ENCODE measurements around the gene MAP3K21. TPM values are rescaled to one million over a fixed set of nuclear protein-coding genes. Genes with fewer than 3 reads are reported as not detected.

MAP3K21 gene
- total RNA-seq, 1 donor from 2014 or later: 4.7 TPM

DNA sequence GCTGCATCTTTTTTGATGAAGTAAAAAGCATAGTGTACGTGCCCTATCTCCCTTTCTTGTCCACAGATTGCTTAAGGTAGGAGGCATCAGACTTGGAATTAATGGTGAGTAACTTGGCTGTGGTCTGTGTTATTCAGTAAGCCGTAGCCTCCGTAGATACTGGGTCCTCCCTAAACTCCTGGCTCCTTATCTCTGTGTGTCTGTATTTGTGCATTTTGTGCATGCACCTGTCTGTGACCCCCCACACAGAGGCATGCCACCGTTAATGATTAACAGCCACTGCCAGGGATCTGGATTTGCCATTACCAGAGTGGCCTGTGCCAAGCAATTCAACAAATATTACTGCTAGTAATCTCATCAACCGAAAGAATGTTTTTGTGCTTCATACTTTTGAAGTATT is 31.9 kb downstream of the MAP3K21 start:
- DNase-seq (ENCODE audit: low spot score): no peak

DNA sequence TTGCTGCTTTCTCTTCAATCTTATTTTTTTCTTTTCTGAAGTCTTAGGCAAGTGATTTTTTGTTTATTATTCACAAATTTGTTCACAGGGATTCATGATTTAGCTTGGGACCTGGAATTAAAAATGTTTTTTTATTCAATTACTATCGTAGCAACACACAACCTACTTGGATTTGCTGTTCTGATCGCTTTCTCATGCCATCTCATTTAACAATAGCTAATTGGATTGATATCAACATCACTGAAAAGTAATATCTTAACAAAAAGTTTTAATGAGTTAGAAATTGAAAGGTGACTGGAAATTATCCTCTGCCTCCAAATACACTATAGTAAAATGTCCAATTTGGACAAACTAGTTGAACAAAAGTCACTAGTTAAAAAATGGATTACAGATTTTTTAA is 32.4 kb downstream of the MAP3K21 start:
- DNase-seq (ENCODE audit: low spot score): no peak

DNA sequence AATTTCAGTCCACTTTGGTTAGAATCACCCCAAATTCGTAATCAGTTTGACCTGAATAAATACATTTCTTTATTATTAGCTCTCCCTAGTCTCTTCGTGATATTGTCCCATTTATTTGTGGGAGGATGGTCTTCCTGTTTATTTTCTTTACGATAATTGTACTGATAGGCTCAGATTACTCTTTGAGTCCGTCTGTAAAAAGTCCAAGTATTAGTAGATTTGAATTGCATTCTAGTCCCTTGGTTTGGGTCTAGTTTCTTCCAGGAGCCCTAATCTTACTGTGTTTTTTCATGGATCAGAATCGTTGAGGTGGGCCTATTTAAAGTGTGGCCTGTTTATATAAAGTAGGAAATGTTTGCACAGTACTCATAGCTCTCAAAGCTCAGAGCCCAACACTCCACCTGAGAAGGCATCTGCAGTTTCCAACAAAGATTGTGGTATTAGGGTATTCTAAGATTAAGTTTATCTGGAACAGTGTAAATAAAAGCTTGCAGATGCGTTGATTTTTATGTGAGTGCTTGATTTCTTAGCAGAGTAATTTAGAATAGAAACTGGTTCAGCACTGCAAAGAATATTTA is 33.1 kb downstream of the MAP3K21 start:
- DNase-seq (ENCODE audit: low spot score): no peak

DNA sequence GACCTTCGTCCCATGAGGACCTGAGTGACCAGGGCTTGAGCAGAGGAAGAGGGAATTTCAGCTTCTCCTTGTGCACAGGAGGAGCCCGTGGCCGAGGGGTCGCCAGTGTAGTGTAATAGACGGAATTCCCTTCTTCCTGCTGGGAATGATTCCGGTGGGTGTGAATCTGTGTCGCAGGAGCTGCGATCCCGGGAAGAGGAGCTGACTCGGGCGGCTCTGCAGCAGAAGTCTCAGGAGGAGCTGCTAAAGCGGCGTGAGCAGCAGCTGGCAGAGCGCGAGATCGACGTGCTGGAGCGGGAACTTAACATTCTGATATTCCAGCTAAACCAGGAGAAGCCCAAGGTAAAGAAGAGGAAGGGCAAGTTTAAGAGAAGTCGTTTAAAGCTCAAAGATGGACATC is 34.4 kb downstream of the MAP3K21 start:
- no peak for DNase-seq (ENCODE audit: low spot score)

DNA sequence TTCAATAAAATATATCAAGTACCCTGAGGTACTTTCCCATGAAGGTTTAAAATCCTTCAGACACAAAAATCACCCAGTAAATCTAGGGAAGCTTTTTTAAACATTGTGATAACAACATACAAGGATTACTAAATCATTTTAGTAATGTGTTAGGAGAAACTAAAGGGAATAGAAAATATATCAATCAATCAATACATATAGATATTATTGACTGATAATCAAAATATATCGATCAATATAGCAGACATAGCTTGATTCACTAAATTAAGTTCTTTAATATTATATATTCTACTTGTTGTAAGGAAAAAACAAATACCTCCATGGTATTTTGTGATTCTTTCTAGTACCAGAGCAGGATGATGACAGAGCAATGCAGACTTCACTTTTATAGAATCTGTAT is 35.2 kb downstream of the MAP3K21 start:
- DNase-seq (ENCODE audit: low spot score): no peak

DNA sequence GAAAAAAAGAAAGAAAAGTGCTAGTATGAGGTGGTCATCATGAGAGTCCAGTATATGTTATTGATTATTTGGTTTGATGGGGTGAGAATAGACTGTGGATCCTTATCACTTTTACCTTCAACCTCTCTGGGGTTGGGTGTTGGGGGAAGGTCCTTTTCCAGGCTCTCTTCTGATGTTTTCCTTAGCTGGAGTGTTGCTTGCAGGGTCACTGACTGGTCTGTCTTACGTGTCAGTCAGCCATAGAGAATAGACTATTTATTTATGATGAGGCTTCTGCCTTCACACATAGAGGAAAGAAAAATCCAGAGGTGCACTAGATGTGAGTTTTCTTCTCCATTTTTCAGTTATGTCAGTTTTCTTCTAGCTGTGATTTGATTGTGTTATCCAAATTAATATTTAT is 36.5 kb downstream of the MAP3K21 start:
- no peak for DNase-seq (ENCODE audit: low spot score)

DNA sequence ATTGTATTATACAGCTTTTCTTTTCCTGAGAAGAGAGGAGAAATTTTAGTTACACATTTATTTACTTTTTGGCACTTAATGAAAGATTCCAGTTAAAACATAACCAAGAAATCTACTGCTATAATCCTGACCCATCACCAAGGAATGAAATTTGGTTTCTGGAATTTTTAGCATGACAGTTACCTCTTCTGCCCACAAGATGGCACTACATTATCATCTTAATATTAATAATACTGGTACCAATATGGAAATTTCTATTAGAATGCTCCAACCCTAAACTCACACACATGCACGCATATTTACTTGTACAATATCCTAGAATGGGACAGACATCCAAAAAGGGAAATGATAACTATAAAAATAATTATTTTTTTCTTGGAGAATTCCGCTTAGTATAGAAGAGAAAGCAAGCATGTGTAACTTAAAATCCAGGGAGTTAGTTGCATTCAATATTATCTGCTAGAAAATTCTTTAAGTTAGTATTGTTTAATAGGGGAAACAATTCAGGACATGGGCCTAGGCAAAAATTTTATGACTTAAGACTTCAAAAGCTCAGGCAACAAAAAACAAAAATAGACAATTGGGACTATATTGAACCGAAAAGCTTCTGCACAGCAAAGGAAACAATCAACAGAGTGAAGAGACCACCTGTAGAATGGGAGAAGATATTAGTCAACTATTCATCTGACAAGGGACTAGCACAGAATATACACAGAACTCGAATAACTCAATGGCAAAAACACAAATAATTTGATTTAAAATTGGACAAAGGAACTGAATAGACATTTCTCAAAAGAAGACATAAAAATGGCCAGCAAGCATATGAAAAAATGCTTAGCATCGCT is 37.4 kb downstream of the MAP3K21 start:
- no peak for DNase-seq (ENCODE audit: low spot score)

DNA sequence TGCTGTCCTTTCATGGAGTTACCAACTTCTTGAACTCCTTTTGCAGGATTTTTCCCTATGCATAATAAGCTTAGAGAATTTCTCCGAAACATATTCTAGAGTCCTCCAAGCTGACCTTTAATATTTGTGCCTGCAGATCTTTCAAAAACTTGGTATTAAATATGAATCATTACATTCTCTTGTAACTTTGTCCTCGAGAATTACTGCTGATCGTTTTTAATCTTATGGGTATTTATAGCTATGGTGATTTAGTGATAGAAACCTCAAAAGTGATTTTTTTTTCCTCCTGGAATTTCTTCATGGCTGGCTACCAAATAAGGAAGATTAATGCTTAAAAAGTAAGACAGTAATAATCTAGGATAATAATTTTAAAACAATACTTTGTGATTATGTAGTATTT is 39.1 kb downstream of the MAP3K21 start:
- DNase-seq (ENCODE audit: low spot score): no peak

DNA sequence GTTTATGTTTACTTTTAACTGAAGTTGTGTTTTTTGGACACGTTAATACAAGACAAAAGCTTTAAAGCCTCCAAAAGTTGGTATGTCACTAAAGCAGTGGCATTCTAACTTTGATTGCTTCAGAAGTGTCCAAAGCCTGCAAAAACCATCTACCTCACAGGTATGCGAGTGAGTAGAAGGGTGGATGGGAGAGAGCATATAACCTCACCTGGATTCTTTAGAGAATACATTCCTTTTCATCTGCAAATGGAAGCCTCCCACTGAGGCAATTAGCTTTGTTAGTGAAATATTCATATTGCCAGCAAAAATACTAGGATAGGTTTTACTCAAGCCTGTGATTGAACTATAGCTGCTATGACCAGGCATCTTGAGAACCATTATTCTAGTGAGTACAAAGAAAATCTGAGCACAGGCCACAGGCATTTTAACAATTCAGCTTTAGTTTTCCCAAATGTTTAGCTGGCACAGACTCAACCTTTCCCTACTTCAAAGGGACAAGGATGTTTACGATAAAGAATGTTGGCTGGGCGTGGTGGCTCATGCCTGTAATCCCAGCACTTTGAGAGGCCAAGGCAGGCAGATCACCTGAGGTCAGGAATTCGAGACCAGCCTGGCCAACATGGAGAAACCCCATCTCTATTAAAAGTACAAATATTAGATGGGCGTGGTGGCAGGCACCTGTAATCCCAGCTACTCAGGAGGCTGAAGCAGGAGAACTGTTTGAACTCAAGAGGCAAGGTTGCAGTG is 39.7 kb downstream of the MAP3K21 start:
- DNase-seq (ENCODE audit: low spot score): no peak

DNA sequence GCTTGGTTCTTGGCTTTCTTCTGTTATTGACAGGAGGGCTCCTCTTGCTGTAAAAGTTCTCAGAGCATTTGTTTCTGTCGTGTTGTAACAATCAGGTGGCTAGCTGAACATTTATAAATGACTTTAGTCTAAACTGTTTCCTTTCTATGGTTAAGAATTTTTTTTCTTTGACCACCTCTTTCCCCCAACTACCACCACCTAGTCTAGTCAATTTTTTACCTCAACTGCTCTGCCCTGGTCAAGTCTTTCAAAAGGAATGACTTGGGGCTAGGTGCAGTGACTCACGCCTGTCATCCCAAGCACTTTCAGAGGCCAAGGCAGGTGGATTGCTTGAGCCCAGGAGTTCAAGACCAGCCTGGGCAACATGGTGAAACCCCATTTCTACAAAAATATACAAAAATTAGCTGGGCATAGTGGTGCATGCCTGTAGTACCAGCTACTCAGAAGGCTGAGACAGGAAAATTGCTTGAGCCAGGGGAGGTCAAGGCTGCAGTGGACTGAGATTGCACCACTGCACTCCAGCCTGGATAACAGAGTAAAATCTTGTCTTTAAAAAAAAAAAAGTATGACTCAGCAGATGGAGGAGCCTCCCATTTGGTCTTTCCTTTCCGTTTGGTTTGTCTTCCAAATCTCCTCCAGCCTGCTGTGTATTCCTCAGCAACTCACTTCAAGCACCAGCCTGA is 40.7 kb downstream of the MAP3K21 start:
- DNase-seq (ENCODE audit: low spot score): no peak

DNA sequence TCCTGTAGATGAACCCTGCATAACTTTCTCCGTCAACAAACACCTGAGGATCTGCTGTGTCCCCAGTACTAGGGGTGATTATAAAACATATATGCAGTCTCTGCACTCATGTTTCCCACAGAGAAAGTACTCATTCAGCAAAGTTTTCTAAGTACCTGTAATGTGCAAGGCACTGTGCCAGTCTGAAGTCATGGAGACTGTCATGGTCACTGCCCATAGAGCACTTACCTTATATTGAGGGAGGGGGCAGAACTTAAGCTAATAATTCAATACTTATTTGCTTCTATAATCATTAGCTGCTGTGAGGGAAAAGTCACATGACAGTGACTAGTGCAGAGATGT is 41.2 kb downstream of the MAP3K21 start:
- DNase-seq (ENCODE audit: low spot score): no peak

DNA sequence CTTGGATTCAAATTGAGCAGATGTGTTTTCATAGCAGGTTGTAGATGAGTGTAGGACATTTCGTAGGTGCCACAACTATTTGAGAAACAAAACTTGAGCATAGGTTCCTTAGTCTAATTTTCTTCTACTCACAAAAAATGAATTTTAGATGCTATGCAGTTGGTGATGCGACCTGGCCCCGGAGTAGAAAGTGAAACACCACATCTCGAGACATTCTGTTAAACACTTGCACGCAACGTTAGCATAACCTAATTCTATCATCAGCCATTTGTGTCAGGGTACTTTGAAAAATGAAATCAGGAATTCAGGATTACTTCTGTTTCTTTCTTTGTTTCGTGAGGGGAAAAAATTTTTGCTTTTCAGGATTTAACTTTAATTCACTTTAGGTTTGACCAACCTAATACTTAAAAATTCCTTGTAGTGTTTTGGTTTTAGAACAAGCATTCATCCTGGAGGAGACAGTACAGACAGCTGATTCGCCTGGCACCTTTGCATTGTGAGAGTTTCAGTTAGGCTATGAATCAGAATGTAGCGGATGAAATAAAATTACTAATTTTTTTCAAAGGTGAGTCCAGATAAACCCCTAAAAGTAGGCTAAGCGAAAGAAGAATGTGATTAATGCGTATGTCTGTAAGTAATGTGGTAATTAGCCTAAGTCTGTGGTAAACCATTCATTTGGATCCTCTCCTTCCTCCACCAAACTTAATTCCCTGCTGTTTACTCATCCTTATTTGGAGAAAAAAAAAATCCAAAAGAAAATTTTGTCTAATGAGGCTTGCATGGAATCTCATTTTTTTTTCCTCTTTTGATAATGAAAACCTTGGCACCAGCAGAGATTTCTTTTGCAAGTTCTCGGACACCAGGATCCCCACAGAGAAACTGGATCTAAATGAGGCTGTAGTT is 44.9 kb downstream of the MAP3K21 start:
- DNase-seq (ENCODE audit: low spot score): no peak

DNA sequence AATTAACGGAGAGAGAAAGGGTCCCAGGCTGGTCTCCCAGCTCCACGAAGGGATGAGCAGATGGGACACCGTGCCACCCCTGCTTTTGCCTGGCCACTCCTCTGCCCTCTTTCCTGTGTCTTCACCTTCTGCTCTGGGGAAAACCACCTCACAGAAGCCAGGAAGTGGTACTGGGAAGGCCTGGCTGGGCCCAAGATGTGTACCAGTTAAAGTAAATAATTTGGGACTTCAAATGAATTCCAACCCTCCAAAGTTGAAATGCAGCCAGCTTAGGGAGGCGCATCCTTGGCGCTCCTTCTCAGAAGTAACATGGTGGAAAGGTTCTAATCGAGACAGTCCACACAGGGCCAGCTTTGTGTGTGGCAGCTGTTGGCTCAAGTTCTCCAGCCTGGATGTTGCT is 45.7 kb downstream of the MAP3K21 start:
- no peak for DNase-seq (ENCODE audit: low spot score)

DNA sequence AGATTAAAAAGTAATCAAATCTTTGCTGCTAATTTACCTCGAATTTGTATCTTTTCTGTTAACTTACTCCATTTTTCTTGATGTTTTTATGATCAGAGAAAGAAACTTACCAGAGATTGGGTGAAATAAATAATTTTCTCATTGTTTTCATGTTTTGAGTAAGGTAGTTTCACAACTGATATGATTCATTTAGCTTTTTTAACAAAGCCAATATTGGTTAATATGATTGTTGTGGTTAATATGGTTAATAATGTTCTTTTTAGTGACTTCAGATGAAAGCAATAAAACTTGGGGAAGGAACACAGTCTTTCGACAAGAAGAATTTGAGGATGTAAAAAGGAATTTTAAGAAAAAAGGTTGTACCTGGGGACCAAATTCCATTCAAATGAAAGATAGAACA is 48.1 kb downstream of the MAP3K21 start:
- DNase-seq (ENCODE audit: low spot score): no peak

DNA sequence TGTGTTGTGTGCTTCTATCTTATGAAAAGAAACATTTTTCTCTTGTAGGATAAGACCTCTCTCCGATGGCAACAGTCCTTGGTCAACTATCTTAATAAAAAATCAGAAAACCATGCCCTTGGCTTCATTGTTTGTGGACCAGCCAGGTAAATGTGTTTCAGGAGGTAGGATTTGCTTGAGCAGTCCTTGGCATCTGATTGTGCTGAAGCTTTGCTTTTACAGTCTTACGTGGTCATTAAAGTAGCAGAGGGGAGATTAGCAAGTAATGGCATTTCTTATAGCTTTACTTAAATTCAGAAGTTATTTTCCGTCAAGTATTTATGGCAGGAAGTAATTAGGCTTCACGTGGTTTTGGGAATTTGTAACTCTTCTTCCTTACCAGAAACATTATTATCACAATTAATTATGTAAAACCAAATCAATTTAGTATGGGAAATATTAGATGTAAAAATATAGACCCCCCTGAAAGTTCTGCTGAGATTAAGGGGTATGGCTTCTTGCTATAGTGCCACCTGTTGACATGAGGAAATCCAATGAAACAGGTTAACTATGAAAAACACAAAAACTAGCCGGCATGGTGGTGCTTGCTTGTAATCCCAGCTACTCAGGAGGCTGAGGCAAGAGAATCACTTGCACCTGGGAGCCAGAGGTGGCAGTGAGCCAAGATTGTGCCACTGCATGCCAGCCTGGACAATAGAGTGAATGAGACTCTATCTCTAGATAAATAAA is 49.0 kb downstream of the MAP3K21 start:
- no peak for DNase-seq (ENCODE audit: low spot score)

DNA sequence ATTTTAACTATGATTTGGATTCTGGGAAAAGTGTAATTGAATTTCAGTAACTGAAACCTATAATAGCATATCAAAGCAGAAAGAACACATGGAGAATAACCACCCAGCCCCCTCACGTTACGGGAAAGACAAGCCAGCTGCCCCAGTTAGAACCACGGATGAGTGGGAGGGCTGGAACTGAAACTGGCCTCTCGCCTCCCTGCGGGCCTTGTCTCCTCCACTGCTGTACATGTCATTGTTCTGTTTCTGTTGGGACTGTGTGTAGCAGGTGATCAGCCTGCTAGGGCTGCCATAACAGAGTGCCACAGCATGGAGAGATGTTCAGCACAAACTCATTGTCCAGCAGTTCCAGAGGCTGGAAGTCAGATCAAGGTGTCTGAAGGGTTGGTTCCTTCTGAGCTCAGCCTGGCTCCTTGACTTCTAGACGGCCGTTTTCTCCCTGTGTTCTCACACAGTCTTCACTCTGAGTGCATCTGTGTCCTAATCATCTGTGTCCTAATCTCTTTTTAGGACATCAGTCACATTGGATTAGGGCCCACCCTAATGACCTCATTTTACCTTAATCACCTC is 52.4 kb downstream of the MAP3K21 start:
- no peak for DNase-seq (ENCODE audit: low spot score)

DNA sequence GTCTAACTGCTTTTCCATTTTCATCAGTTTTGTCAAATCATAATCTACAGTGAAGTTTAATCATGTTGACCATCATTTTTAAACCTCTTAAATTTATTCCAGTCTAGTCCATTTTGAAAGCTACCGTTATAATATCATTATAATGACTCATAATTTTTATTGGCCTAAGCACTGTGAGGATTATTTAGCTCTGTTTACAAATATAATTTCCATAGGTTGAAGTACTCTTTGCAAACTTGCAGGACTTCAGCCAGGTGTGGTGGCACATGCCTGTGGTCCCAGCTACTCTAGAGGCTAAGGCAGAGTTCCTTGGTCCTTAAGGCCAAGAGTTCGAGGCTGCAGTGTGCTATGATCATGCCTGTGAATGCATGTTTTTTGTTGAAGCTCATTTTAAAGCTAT is 54.3 kb downstream of the MAP3K21 start:
- no peak for DNase-seq (ENCODE audit: low spot score)

DNA sequence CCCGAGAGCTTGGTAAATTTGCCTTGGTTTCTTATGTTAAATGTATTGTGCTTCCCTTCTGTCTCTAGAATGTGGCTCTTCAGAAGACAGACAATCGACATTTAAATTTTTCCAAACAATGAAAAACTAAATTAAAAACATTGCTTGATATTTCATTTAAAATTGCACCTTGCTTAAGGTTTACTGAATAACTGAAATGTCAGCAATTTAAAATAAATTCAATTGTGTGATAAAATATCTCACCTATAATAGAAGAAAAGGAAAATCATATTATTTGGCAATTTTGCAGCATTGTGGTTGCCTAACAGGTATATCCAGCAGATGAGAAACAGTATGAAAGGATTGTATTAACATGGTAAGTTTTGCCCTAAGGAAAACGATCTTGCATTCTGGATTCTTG is 56.5 kb downstream of the MAP3K21 start:
- no peak for DNase-seq (ENCODE audit: low spot score)

DNA sequence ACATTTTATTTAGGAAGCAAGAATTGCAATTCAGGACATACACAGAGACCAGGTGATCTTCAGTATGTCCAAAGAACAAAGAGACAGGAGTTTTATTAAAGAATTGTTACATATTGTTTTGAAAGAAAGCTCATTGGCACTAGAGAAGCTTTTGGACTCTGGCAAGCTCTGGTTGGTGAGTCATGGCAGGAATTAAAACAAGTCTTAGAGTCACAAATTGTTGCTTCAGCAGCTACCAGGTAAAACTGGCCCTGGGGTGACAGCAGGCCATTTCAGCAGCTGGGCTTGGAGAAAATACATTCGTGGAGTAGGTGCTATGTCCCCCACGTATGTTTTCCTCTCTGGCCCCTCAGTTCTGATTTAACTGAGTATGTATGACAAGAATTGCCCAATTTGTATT is 58.8 kb downstream of the MAP3K21 start:
- no peak for DNase-seq (ENCODE audit: low spot score)

DNA sequence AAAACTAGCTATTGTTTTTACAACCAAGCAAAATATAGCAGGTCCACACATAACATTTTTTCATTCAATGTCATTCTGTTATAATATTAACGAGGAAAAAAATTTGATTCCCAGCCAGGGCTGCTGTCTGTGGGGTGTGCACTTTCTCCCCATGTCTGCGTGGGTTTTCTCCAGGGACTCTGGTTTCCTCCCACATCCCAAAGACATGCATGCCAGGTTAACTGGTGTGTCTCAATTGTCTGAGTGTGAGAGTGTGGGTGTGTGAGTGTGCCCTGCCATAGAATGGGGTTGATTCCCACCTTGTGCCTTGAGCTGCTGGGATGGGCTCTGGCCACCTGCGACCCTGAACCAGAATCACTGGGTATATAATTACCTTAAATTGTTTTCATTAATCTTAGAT is 60.1 kb downstream of the MAP3K21 start:
- DNase-seq (ENCODE audit: low spot score): no peak

Data from ureter (tissue), 1 donor.